Measurements from ENCODE around the gene CLIC4. TPM values are rescaled to one million over a fixed set of nuclear protein-coding genes. Genes with fewer than 3 reads are reported as not detected.

The CLIC4 gene
- total RNA-seq, 3 donors from 2014 or later = 33.0 to 176 (median 52.4) TPM

GRCh38 chr1:24724345-24725208 lies 20.7 kb upstream of the CLIC4 start:
- no peak for TF ChIP-seq CTCF (IDR thresholded peaks at IDR 0.05)
- Histone ChIP-seq H3K4me1 (ENCODE audit: low read depth) (peaks cover 12% of the 10 kb centered on the region), H3K36me3 (ENCODE audit: low read depth) (no peaks in the 10 kb centered on the region), H3K9me3 (no peaks in the 10 kb centered on the region), H3K4me3 (no peak overlapping the region)
- intact Hi-C loops (cut with DNase I, micrococcal nuclease) = no loop called here
- DNase-seq (peak in 1 of 3 donors; percentile 46), ATAC-seq (peak; percentile 72)

- H3K4me3 ChIP-seq = no peak overlapping the region
- ATAC-seq (no peak), DNase-seq (no peak)
- peaks cover 12% of the 10 kb centered on the region for H3K4me1 ChIP-seq (ENCODE audit: low read depth)
- no peaks in the 10 kb centered on the region for H3K36me3 ChIP-seq (ENCODE audit: low read depth)
- intact Hi-C loops (cut with DNase I, micrococcal nuclease) = no loop called here
- H3K9me3 ChIP-seq = no peaks in the 10 kb centered on the region
- no peak for TF ChIP-seq CTCF (IDR thresholded peaks at IDR 0.05)
Measured at GRCh38 chr1:24725209-24725651, 20.0 kb upstream of the CLIC4 start.

- Histone ChIP-seq H3K4me3 (no peak overlapping the region), H3K4me1 (ENCODE audit: low read depth) (peaks cover 12% of the 10 kb centered on the region), H3K9me3 (no peaks in the 10 kb centered on the region), H3K36me3 (ENCODE audit: low read depth) (no peaks in the 10 kb centered on the region)
- no peak for ATAC-seq
- intact Hi-C loops (cut with DNase I, micrococcal nuclease) = no loop called here
- DNase-seq = no peak
- TF ChIP-seq CTCF (IDR thresholded peaks at IDR 0.05) = no peak
Measured at GRCh38 chr1:24726741-24727140, 18.5 kb upstream of the CLIC4 start.

- DNase-seq = peak; percentile 60 to 77 (median 66)
- intact Hi-C loops (cut with DNase I, micrococcal nuclease) = no loop called here
- no peak for TF ChIP-seq CTCF (IDR thresholded peaks at IDR 0.05)
- Histone ChIP-seq H3K36me3 (ENCODE audit: low read depth) (no peaks in the 10 kb centered on the region), H3K4me3 (no peak overlapping the region), H3K9me3 (no peaks in the 10 kb centered on the region), H3K4me1 (ENCODE audit: low read depth) (peaks cover 12% of the 10 kb centered on the region)
- peak; percentile 73 for ATAC-seq
Measured at GRCh38 chr1:24727501-24728216, 17.6 kb upstream of the CLIC4 start.

- ATAC-seq = peak; percentile 67
- no peak for DNase-seq
- H3K9me3 ChIP-seq = no peaks in the 10 kb centered on the region
- peaks cover 12% of the 10 kb centered on the region for H3K4me1 ChIP-seq (ENCODE audit: low read depth)
- no peak overlapping the region for H3K4me3 ChIP-seq
- intact Hi-C loops (cut with DNase I, micrococcal nuclease) = no loop called here
- no peaks in the 10 kb centered on the region for H3K36me3 ChIP-seq (ENCODE audit: low read depth)
- TF ChIP-seq CTCF (IDR thresholded peaks at IDR 0.05) = no peak
Measured at GRCh38 chr1:24728982-24729381, 16.3 kb upstream of the CLIC4 start.
